Erythroblast (primary cell): ENCODE measurements around the gene PLA2G12A.

Source experiments
- GATA1 ChIP-seq: IDR thresholded peaks from 2 replicates; pipeline ENCODE4 v1.6.1; 2011; ENCODE audit warnings: low read depth, mild to moderate bottlenecking, control low read depth, low read length, moderate library complexity
- POLR2A ChIP-seq: IDR thresholded peaks from 2 replicates; pipeline ENCODE4 v1.6.1; 2011; ENCODE audit warnings: mild to moderate bottlenecking, low read length

DNA sequence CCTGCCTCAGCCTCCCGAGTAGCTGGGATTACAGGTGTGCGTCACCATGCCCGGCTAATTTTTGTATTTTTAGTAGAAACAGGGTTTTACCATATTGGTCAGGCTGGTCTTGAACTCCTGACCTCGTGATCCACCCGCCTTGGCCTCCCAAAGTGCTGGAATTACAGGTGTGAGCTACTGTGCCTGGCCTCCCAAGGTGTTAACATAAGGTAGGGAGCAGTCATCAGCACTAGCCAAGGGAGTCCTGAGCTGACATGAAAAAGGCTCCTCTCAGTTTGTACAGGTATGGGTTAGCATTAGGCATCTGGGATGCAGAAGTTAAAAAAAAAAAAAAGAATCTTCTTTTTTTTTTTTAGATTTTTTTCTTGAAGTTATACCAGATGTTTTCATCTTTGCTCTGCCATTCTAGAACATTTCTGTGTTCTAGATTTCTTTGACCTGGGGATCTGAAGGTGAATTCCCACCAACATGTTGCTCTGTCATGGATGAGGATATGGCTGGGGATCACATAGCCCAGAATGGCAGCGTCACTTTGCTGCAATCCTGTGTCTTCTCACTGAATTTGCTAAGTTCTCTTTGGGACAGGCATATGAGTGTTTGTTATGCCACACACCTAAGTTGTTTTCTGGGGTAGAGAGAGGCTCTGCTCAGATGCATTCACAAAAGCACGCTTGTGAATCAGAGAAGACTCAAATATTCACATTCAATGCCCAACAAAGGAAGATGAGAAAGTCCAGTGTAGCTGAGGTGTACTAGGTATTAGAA, 24.4 kb upstream of the PLA2G12A start:
- TF ChIP-seq POLR2A (no peak), GATA1 (no peak)
